NT2/D1 (cell line): ENCODE measurements around the gene CYP26C1.

Source experiments
- DNase-seq: peaks from one replicate; pipeline ENCODE4 v3.0.0-alpha.2; 2011; ENCODE audit warnings: low read depth, low spot score
- H3K27me3 ChIP-seq: 2 replicates; pipeline ENCODE4 v1.6.0; 2011; ENCODE audit warnings: mild to moderate bottlenecking; ENCODE audit not compliant: insufficient read length, insufficient read depth
- H3K36me3 ChIP-seq: 2 replicates; pipeline ENCODE4 v1.6.1; 2011; ENCODE audit warnings: mild to moderate bottlenecking, low read length, mixed read lengths; ENCODE audit not compliant: insufficient read depth, insufficient read length
- H3K4me1 ChIP-seq: 2 replicates; pipeline ENCODE4 v1.5.1; 2011; ENCODE audit not compliant: insufficient read depth, insufficient read length
- H3K4me3 ChIP-seq: 2 replicates; pipeline ENCODE4 v1.5.1; 2011; ENCODE audit warnings: low read depth; ENCODE audit not compliant: insufficient read length
- H3K9ac ChIP-seq: 2 replicates; pipeline ENCODE4 v1.6.0; 2011; ENCODE audit warnings: low read depth; ENCODE audit not compliant: insufficient read length
- H3K9me3 ChIP-seq: 2 replicates; pipeline ENCODE4 v1.5.1; 2011; ENCODE audit warnings: mild to moderate bottlenecking, low read length; ENCODE audit not compliant: insufficient read depth
- SUZ12 ChIP-seq: IDR thresholded peaks from 2 replicates; pipeline ENCODE4 v1.6.1; 2011; ENCODE audit not compliant: insufficient read length, insufficient read depth; ENCODE audit errors: extremely low read depth
- YY1 ChIP-seq: IDR thresholded peaks from 2 replicates; pipeline ENCODE4 v1.6.1; 2011; ENCODE audit not compliant: insufficient read length, insufficient read depth
- ZNF274 ChIP-seq: IDR thresholded peaks from 2 replicates; pipeline ENCODE4 v1.6.1; 2011; ENCODE audit warnings: mild to moderate bottlenecking, low read depth, low read length

Gene CYP26C1

DNA sequence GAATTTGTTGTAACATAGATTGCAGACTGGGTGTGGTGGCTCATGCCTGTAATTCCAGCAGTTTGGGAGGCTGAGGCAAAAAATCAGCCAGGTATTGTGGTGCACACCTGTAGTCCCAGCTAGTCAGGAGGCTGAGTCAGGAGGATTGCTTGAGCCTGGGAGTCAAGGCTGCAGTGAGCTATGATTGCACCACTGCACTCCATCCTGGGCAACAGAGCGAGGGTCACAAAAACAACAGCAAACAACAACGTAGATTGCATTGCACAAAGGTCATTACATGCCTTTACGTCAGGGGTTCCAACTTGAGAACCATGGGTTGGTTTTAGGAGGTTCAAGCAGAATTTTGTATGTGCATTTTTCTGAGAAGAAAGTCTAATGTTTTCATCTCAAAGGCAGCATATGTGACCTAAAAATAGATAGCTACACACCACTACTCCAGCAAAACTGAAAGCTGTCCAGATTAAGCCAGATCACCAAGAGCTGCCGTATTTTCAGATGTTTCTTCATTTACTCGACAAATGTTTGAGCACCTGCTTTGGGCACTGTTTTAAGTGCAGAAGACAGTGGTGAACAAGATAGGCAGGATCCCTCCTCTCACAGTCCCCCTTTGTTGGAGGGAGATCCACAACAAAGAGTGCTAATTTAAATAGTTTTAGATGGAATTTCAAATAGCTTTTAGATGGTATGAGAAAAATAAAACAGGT, 28.3 kb upstream of the CYP26C1 start:
- no peak for DNase-seq
- no peak for TF ChIP-seq SUZ12
- Histone ChIP-seq H3K36me3 (no peaks in the 10 kb centered on the region), H3K27me3 (no peaks in the 10 kb centered on the region), H3K9ac (no peak overlapping the region), H3K4me1 (no peaks in the 10 kb centered on the region), H3K9me3 (no peaks in the 10 kb centered on the region; the same call in 1 of the 2 replicates), H3K4me3 (no peak overlapping the region)

DNA sequence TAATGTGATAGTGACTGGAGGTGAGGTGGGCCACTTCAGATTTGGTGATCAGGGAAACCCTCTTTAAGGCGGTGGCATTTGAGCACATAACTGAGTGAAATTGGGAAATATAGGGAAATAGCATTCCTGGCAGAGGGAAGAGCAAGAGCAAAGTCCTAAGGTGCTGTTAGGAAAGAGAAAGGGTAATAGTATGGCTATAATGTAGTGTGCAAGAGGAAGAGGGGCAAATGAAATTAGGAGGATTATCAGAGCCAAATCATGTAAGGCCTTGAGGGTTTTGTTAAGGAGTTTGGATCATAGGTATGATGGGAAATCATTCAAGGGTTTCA, 27.8 kb upstream of the CYP26C1 start:
- H3K4me1 ChIP-seq: no peaks in the 10 kb centered on the region
- no peak for DNase-seq

DNA sequence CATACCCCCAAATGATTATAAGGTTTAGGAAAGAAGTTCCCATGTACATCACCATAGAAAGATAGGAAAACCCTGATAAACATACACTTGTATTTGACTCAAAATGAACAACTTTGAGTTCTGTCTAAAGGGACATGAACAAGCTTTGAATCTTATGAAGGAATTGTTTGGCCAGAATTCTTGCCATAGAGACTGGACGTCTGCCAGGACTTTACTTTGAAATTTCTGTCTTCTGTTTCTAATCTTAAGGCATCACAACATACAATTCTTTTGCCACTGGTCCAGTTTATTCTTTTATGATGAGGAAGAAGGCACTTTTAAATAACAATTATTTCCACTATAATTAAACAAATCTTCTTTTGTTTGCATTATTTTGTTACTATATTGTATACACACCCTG, 26.2 kb upstream of the CYP26C1 start:
- Histone ChIP-seq H3K27me3 (no peaks in the 10 kb centered on the region), H3K9ac (no peak overlapping the region), H3K4me3 (no peak overlapping the region), H3K4me1 (no peaks in the 10 kb centered on the region), H3K9me3 (no peaks in the 10 kb centered on the region), H3K36me3 (no peaks in the 10 kb centered on the region)
- no peak for DNase-seq
- no peak for TF ChIP-seq SUZ12
- no peak for TF ChIP-seq ZNF274
- TF ChIP-seq YY1: no peak

More for the DNA sequence above, 27.8 kb upstream of the CYP26C1 start:
- Histone ChIP-seq H3K9ac (no peak overlapping the region), H3K4me3 (no peak overlapping the region), H3K27me3 (no peaks in the 10 kb centered on the region), H3K36me3 (no peaks in the 10 kb centered on the region), H3K9me3 (no peaks in the 10 kb centered on the region; the same call in 1 of the 2 replicates)
- TF ChIP-seq SUZ12 (no peak), YY1 (no peak), ZNF274 (no peak)

DNA sequence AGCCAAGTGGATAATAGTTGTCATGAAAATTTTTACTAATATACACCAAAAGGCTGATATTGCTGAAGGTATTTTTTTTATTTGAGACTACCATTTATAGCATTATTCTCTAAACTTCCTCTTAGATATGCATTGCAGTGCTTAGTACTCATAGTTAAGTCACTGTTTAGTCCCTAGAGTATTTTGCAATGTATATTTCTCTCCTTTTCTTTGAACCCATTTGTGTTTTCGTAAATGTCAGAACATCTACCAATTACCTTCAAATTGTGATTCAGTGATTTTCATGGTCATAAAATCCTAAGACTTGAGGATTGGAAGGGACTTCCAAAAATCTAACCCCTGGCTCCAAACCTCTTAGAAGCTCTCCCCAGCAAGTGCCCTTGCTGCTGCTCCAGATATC, 21.5 kb upstream of the CYP26C1 start:
- H3K9ac ChIP-seq: no peak overlapping the region
- H3K36me3 ChIP-seq: no peaks in the 10 kb centered on the region
- no peak overlapping the region for H3K4me3 ChIP-seq
- no peaks in the 10 kb centered on the region for H3K4me1 ChIP-seq
- no peaks in the 10 kb centered on the region for H3K9me3 ChIP-seq
- no peaks in the 10 kb centered on the region for H3K27me3 ChIP-seq
- TF ChIP-seq SUZ12 (no peak), YY1 (no peak), ZNF274 (no peak)
- DNase-seq: no peak

DNA sequence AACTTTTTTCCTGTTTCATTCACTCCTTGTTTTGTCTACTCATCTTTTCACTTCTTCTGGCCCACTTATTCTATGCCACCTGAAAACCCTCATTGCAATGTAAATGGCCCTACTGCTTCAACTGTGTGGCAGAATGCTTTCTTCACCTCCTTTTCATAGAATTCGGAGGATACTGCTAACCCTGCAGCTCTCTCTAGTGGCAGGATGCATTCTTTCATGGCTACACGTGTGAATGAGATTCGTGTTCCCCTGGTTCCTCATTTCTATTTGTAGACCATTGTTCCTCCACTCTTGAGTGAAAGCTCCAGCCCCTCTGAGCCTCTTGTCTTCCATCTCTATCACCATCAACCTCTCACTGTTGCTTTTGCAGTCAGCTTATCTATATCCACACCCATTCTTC, 20.9 kb upstream of the CYP26C1 start:
- DNase-seq: no peak
- no peaks in the 10 kb centered on the region for H3K27me3 ChIP-seq
- H3K9ac ChIP-seq: no peak overlapping the region
- no peak overlapping the region for H3K4me3 ChIP-seq
- TF ChIP-seq ZNF274: no peak
- no peak for TF ChIP-seq YY1
- TF ChIP-seq SUZ12: no peak
- no peaks in the 10 kb centered on the region for H3K9me3 ChIP-seq
- no peaks in the 10 kb centered on the region for H3K4me1 ChIP-seq
- no peaks in the 10 kb centered on the region for H3K36me3 ChIP-seq

DNA sequence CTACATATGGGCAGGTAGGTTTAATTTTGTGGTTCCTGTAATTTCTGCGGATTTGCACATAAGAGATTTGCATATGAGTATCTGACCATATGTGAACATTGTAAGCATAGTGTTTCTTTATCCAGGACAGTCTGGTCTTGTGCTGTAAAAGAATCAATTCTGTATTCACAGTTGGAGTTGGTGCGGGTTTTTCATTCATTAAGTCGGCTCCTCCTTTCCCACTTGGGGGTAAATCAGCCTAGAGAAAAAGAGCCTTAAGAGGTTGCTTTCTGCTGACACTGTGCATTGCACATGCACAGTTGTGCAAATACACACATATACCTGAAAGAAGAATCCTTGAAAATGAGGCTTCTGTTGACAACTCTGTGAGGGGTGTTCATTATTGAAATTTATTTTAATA, 6.1 kb upstream of the CYP26C1 start:
- H3K4me1 ChIP-seq: no peaks in the 10 kb centered on the region
- H3K9ac ChIP-seq: no peak overlapping the region
- no peak for DNase-seq
- no peaks in the 10 kb centered on the region for H3K36me3 ChIP-seq
- peaks cover 10% of the 10 kb centered on the region for H3K27me3 ChIP-seq
- H3K9me3 ChIP-seq: no peaks in the 10 kb centered on the region
- no peak overlapping the region for H3K4me3 ChIP-seq
- TF ChIP-seq YY1: no peak
- no peak for TF ChIP-seq SUZ12
- TF ChIP-seq ZNF274: no peak

DNA sequence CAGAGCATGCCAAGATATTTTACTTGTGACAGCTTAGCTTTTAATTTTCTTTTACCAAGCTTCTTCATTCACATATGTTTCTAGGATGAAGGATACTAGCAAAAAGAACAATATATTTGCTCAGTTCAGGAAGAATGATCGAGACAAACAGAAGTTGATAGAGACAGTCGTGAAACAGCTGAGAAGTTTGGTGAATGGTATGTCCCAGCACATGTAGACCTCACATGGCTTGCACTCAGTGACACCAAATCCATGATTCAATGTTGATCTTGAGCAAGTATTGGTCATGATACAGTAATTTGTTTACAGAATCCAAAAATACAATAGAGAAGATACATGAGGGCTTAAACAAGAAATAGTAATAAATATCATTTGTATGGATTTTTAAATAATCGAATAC, 2.5 kb upstream of the CYP26C1 start:
- H3K4me1 ChIP-seq: no peaks in the 10 kb centered on the region
- peaks cover 46% of the 10 kb centered on the region for H3K27me3 ChIP-seq
- TF ChIP-seq SUZ12 (no peak), YY1 (no peak), ZNF274 (no peak)
- H3K4me3 ChIP-seq: no peak overlapping the region
- DNase-seq: no peak
- no peak overlapping the region for H3K9ac ChIP-seq
- no peaks in the 10 kb centered on the region for H3K36me3 ChIP-seq
- no peaks in the 10 kb centered on the region for H3K9me3 ChIP-seq
